Purkinje cell (primary cell): ENCODE results near the gene EIF3I. TPM values are rescaled to one million over a fixed set of nuclear protein-coding genes. Genes with fewer than 3 reads are reported as not detected.

Source experiments
- polyA plus RNA-seq: library from polyadenylated mRNA; unstranded; fragments of >200 nt; fragmentation: Nextera tagmentation; gene quantifications from 2 replicates; pipeline ENCODE4 v1.2.1, GENCODE V29; 2014

EIF3I gene
- polyA plus RNA-seq: 269 and 369 TPM in 2 replicates

GRCh38 chr1:32221980-32222755 lies at the start of gene EIF3I, which contains the start of gene TMEM234:
EIF3I (plus strand) TSS chr1:32222407; CDS start chr1:32222442, 35 bp downstream.
TMEM234 (minus strand) TSS chr1:32222353; CDS start chr1:32222322, 31 bp downstream.

GRCh38 chr1:32179443-32180185 lies 42.6 kb upstream of the EIF3I start, which contains the start of gene TXLNA:
TXLNA (plus strand) TSS chr1:32179675; CDS start chr1:32180346, 671 bp downstream.

GRCh38 chr1:32200226-32201010 lies 21.8 kb upstream of the EIF3I start, which contains the start of gene CCDC28B:
CCDC28B (plus strand) TSS chr1:32200595; CDS start chr1:32201936, 1,341 bp downstream.

GRCh38 chr1:32205401-32206370 lies 16.5 kb upstream of the EIF3I start, which contains the start of gene IQCC:
IQCC (plus strand) TSS chr1:32205671; CDS start chr1:32205682, 11 bp downstream.

GRCh38 chr1:32208891-32209328 lies 13.3 kb upstream of the EIF3I start, which contains the start of gene DCDC2B:
DCDC2B (plus strand) TSS chr1:32209089; CDS start chr1:32209094, 5 bp downstream.

GRCh38 chr1:32246888-32247273 lies 24.7 kb downstream of the EIF3I start, which contains the start of gene FAM167B:
FAM167B (plus strand) TSS chr1:32247222; CDS start chr1:32247422, 200 bp downstream.

GRCh38 chr1:32250893-32251716 lies 28.9 kb downstream of the EIF3I start, which contains the start of gene LCK:
LCK (plus strand) TSS chr1:32251265; CDS start chr1:32274330, 23,065 bp downstream.

Other genes with a start within 250 kb of the EIF3I start
- 33.2 and 44.4 TPM in 2 replicates for gene KHDRBS1, start 208.5 kb upstream of the EIF3I start, polyA plus RNA-seq
- gene TMEM39B, start 149.5 kb upstream of the EIF3I start, polyA plus RNA-seq: 4.3 and 6.4 TPM in 2 replicates
- 45.7 and 59.8 TPM in 2 replicates for gene KPNA6, start 114.4 kb upstream of the EIF3I start, polyA plus RNA-seq
- gene TXLNA, start 42.7 kb upstream of the EIF3I start, polyA plus RNA-seq: 1.4 and 4.6 TPM in 2 replicates
- 6.1 and 21.0 TPM in 2 replicates for gene CCDC28B, start 21.8 kb upstream of the EIF3I start, polyA plus RNA-seq
- 0.43 TPM in 1 of 2 replicates, not detected in the other for gene IQCC, start 16.7 kb upstream of the EIF3I start, polyA plus RNA-seq
- gene DCDC2B, start 13.3 kb upstream of the EIF3I start, polyA plus RNA-seq: not detected in 2 replicates
- gene TMEM234, start 54 bp upstream of the EIF3I start, polyA plus RNA-seq: 7.8 and 9.4 TPM in 2 replicates
- not detected in 2 replicates for gene FAM167B, start 24.8 kb downstream of the EIF3I start, polyA plus RNA-seq
- not detected in 2 replicates for gene LCK, start 28.9 kb downstream of the EIF3I start, polyA plus RNA-seq
- gene HDAC1, start 69.7 kb downstream of the EIF3I start, polyA plus RNA-seq: 0.93 and 3.0 TPM in 2 replicates
- gene MARCKSL1, start 113.8 kb downstream of the EIF3I start, polyA plus RNA-seq: 74.5 and 124 TPM in 2 replicates
- gene FAM229A, start 140.1 kb downstream of the EIF3I start, polyA plus RNA-seq: not detected in 2 replicates
- not detected in 2 replicates for gene TSSK3, start 140.1 kb downstream of the EIF3I start, polyA plus RNA-seq
- 11.9 and 14.3 TPM in 2 replicates for gene BSDC1, start 172.0 kb downstream of the EIF3I start, polyA plus RNA-seq
- gene ZBTB8B, start 242.7 kb downstream of the EIF3I start, polyA plus RNA-seq: 0.77 and 1.6 TPM in 2 replicates